Neuron (in vitro differentiated cells): Measurements from ENCODE around the gene PCDHB4.
"Not testable (repeated sequence)": the region's sequence is repeated elsewhere in the genome, so short reads cannot be mapped to it uniquely, and the experiment has no call there.

Experiments used
- H2AFZ ChIP-seq: one replicate; pipeline ENCODE4 v1.6.1; 2013; ENCODE audit warnings: low read depth, mild to moderate bottlenecking, inconsistent platforms, low read length, moderate library complexity
- H3K27me3 ChIP-seq: one replicate; pipeline ENCODE4 v1.6.1; 2013; ENCODE audit warnings: low read length; ENCODE audit not compliant: insufficient read depth
- H3K36me3 ChIP-seq: one replicate; pipeline ENCODE4 v1.6.1; 2013; ENCODE audit warnings: low read length; ENCODE audit not compliant: insufficient read depth
- H3K4me1 ChIP-seq: one replicate; pipeline ENCODE4 v1.6.1; 2013; ENCODE audit warnings: low read length; ENCODE audit not compliant: insufficient read depth
- H3K4me3 ChIP-seq: 2 replicates; pipeline ENCODE4 v1.5.1; 2013; ENCODE audit warnings: mild to moderate bottlenecking, low read length, moderate library complexity
- H3K9me3 ChIP-seq: one replicate; pipeline ENCODE4 v1.6.1; 2013; ENCODE audit warnings: low read length

Gene PCDHB4

GRCh38 chr5:141155540-141156374 lies 34.1 kb downstream of the PCDHB4 start:
- Histone ChIP-seq H3K4me1 (no peaks in the 10 kb centered on the region), H3K9me3 (peaks cover 14% of the 10 kb centered on the region), H2AFZ (no peak overlapping the region), H3K4me3 (no peak overlapping the region), H3K27me3 (no peaks in the 10 kb centered on the region), H3K36me3 (no peaks in the 10 kb centered on the region)

- not testable (repeated sequence) for H2AFZ ChIP-seq, H3K36me3 ChIP-seq, H3K4me3 ChIP-seq, H3K4me1 ChIP-seq, H3K9me3 ChIP-seq, H3K27me3 ChIP-seq
Observed at GRCh38 chr5:141157356-141157755, 35.7 kb downstream of the PCDHB4 start.

GRCh38 chr5:141157901-141158300 lies 36.3 kb downstream of the PCDHB4 start:
- H2AFZ ChIP-seq, H3K36me3 ChIP-seq, H3K4me3 ChIP-seq: not testable (repeated sequence)

GRCh38 chr5:141172381-141173204 lies 51.0 kb downstream of the PCDHB4 start, which contains the start of gene PCDHB7:
TSS of gene PCDHB7 (plus strand) at chr5:141172644. CDS start at chr5:141172836, 192 bp downstream.
- Histone ChIP-seq H2AFZ (no peak within 1 kb of the TSS), H3K4me1 (no peaks in the 10 kb centered on the region), H3K36me3 (no peaks in the 10 kb centered on the region), H3K9me3 (peaks cover 11% of the 10 kb centered on the region), H3K27me3 (no peaks in the 10 kb centered on the region), H3K4me3 (no peak within 1 kb of the TSS)

More at GRCh38 chr5:141157901-141158300, 36.3 kb downstream of the PCDHB4 start:
- not testable (repeated sequence) for H3K9me3 ChIP-seq, H3K27me3 ChIP-seq, H3K4me1 ChIP-seq

GRCh38 chr5:141174291-141175104 lies 52.9 kb downstream of the PCDHB4 start:
- H3K27me3 ChIP-seq, H3K4me1 ChIP-seq, H3K36me3 ChIP-seq, H2AFZ ChIP-seq, H3K4me3 ChIP-seq: not testable (repeated sequence)
- peaks cover 14% of the 10 kb centered on the region for H3K9me3 ChIP-seq
